Muscle of leg (tissue), 11 donors: Measurements from ENCODE around the gene DUS1L. TPM values are rescaled to one million over a fixed set of nuclear protein-coding genes. Genes with fewer than 3 reads are reported as not detected.

Experiments used
- DNase-seq: peaks from one replicate; pipeline ENCODE4 v3.0.0; 2013
- H3K27ac ChIP-seq: one replicate; pipeline ENCODE4 v1.5.1; 2013; ENCODE audit warnings: mild to moderate bottlenecking, low read length, control low read depth
- H3K27me3 ChIP-seq: one replicate; pipeline ENCODE4 v1.6.1; 2013; ENCODE audit warnings: low read length; ENCODE audit not compliant: control insufficient read depth, insufficient read depth
- H3K36me3 ChIP-seq: one replicate; pipeline ENCODE4 v1.6.1; 2013; ENCODE audit warnings: low read length; ENCODE audit not compliant: control insufficient read depth, insufficient read depth
- H3K4me1 ChIP-seq: one replicate; pipeline ENCODE4 v1.6.1; 2013; ENCODE audit warnings: low read length; ENCODE audit not compliant: control insufficient read depth, insufficient read depth
- H3K4me3 ChIP-seq: one replicate; pipeline ENCODE4 v1.5.1; 2013; ENCODE audit warnings: low read length, control low read depth
- H3K9me3 ChIP-seq: replicated peaks from 2 replicates; pipeline ENCODE4 v1.6.1; 2013; ENCODE audit warnings: low read depth, low read length; ENCODE audit not compliant: control insufficient read depth
- WGBS: methylation state at CpG from one replicate; pipeline ENCODE4 v1.1.5; 2013; ENCODE audit warnings: missing lambda C conversion rate; ENCODE audit not compliant: insufficient coverage; 5-methylcytosine and 5-hydroxymethylcytosine counted together
- polyA plus RNA-seq, 8 donors: library from polyadenylated mRNA; unstranded; fragments of 120-200 nt; gene quantifications; one replicate each; pipeline versions ENCODE4 v1.2.1 to v1.2.3, GENCODE V29; 2013; ENCODE audit warnings: inconsistent platforms in 1 of 8, low replicate concordance in 1 of 8; ENCODE audit not compliant: insufficient read length in 8 of 8, insufficient read depth in 1 of 8
- total RNA-seq: library from RNA; stranded (reverse); fragments of 120-200 nt; gene quantifications from one replicate; pipeline ENCODE4 v1.2.4, GENCODE V29; 2013

The DUS1L gene
- total and polyA plus RNA-seq, 9 donors, result 43.6 to 73.5 (median 59.1) TPM

DNA sequence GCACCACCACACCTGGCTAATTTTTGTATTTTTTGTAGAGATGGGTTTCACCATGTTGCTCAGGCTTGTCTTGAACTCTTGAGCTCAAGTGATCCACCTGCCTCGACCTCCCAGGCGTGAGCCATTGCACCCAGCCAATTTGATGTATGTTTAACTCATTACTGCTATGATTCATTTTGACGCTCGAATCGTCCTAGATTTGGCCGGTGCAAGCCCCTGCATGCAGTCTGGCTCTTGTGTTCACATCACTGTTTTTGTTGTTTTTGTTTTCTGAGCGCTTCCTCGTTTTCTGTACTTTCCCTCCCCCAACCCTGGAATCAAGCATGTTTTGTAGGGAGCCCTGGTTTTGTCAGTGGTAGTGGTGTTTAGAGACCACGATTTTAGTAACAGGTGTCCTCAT, 7.8 kb upstream of the DUS1L start:
- Histone ChIP-seq H3K27me3 (no peaks in the 10 kb centered on the region), H3K9me3 (no peaks in the 10 kb centered on the region), H3K36me3 (peaks cover 3% of the 10 kb centered on the region), H3K27ac (no peak overlapping the region), H3K4me3 (no peak overlapping the region), H3K4me1 (peaks cover 20% of the 10 kb centered on the region)
- 73% methylated on average over 2 of the region's 9 CpGs for WGBS
- no peak for DNase-seq

GRCh38 chr17:82072827-82073226, 7.2 kb upstream of the DUS1L start:
- Histone ChIP-seq H3K4me1 (peaks cover 16% of the 10 kb centered on the region), H3K27me3 (no peaks in the 10 kb centered on the region), H3K9me3 (no peaks in the 10 kb centered on the region), H3K4me3 (no peak overlapping the region), H3K27ac (no peak overlapping the region), H3K36me3 (peaks cover 1% of the 10 kb centered on the region)
- DNase-seq, result no peak
- WGBS, result 100% methylated on average over 2 of the region's 6 CpGs

DNA sequence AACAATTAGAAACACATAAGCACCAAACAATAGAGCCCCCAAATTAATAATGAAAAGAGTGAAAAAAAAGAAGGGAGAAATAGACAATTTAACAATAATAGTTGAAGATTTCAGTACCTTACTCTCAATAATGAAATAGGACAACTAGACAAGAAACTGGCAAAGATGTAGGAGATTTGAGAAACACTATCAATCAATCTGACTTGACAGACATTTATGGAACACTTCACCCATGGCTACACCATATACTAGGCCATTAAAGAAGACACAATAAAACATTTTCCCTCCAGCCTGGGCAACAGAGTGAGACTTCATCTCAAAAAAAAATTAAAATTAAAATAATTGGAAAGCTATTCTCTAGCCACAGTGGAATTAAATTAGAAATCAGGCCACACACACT, 5.0 kb upstream of the DUS1L start:
- no peaks in the 10 kb centered on the region for H3K36me3 ChIP-seq
- no peak for DNase-seq
- H3K9me3 ChIP-seq, result no peaks in the 10 kb centered on the region
- H3K27me3 ChIP-seq, result no peaks in the 10 kb centered on the region
- H3K4me3 ChIP-seq, result no peak overlapping the region
- peaks cover 7% of the 10 kb centered on the region for H3K4me1 ChIP-seq
- no peak overlapping the region for H3K27ac ChIP-seq

DNA sequence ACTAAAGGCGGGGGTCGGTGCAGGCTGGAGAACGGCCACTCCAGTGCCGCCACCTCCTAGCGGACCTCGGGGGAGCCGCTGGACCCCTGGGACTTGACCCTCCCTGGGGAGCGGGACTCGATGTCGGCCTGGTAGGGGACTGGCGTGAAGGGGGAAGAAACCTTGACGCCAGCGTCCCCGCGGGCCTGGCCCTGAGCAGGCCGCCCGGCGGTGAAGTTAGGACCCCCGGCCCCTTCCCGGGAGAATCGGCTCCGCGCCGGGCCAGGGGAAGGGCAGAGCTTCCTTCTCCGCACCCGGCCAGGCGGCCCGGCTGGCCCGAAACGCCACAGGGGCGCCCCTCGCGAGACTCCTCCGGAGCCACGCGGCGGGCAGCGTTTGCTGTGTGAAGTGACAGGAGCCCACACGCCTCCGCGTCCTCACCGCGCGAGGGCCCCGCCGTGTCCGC, 389 bp downstream of the DUS1L start:
- Histone ChIP-seq H3K27me3 (no peaks in the 10 kb centered on the region), H3K36me3 (peaks cover 41% of the 10 kb centered on the region), H3K4me1 (peaks cover 21% of the 10 kb centered on the region), H3K27ac (no peak overlapping the region), H3K4me3 (peak overlapping the region; percentile 84), H3K9me3 (no peaks in the 10 kb centered on the region)
- DNase-seq, result no peak
- under 1% methylated on average over 46 of the region's 47 CpGs for WGBS

- Histone ChIP-seq H3K4me3 (peak overlapping the region; percentile 84), H3K27ac (no peak overlapping the region)
- WGBS, result 42% methylated on average over 36 of the region's 36 CpGs
These were observed 991 bp downstream of the DUS1L start for GRCh38 chr17:82064433-82065192.

GRCh38 chr17:82063424-82064415, 1.9 kb downstream of the DUS1L start:
- 81% methylated on average over 18 of the region's 20 CpGs for WGBS
- Histone ChIP-seq H3K36me3 (peaks cover 54% of the 10 kb centered on the region), H3K4me1 (peaks cover 21% of the 10 kb centered on the region), H3K4me3 (peak overlapping the region; percentile 84), H3K27ac (no peak overlapping the region), H3K27me3 (no peaks in the 10 kb centered on the region), H3K9me3 (no peaks in the 10 kb centered on the region)
- DNase-seq, result no peak

More at GRCh38 chr17:82064433-82065192, 991 bp downstream of the DUS1L start:
- Histone ChIP-seq H3K9me3 (no peaks in the 10 kb centered on the region), H3K4me1 (peaks cover 21% of the 10 kb centered on the region), H3K36me3 (peaks cover 47% of the 10 kb centered on the region), H3K27me3 (no peaks in the 10 kb centered on the region)
- DNase-seq, result no peak

GRCh38 chr17:82062984-82063368, 2.6 kb downstream of the DUS1L start:
- WGBS, result 80% methylated on average over 9 of the region's 9 CpGs

DNA sequence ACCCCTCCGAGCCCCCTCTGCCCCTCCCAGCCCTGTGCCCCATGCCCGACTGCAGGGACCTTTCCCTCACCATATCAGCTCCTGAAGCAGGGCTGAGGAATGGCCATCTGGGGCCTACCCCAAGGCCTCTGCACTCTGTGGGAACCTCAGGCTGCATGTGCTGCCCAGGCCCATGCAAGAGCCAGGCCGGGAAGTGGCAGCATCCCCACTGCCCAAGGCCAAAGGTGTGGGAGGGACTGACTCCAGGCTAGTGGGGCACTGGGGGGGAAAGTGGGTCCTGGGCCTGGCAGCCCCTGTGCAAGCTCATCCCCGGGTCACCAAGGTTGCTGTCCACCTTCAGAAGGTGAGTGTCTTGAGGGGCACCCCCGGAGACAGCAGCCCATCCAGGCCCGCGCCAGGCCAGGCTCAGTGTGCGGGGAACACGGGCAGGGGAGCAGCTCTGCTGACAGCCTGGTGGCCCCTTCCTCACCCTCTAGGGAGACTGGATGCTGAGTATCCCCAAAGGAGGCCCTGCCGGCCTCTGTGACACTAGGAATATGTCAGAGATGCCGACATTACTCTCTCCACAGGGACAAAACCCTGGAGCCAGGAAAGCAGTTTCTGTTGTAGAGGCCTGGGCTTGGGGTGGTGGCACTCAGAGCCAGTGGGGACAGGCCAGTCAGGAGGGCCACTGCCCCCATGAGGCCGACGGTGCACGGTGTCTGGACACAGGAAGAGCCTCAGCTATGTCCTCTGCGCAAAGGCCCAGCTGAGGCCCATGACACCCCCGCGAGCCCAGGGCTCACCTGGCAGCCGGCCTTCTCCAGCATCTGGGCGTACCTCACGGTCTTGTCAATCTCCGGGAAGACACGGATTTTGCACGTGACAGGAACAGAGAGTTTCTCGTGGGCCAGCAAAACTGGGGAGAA, 3.3 kb downstream of the DUS1L start:
- no peak overlapping the region for H3K27ac ChIP-seq
- H3K4me1 ChIP-seq, result peaks cover 21% of the 10 kb centered on the region
- H3K9me3 ChIP-seq, result no peaks in the 10 kb centered on the region
- H3K27me3 ChIP-seq, result no peaks in the 10 kb centered on the region
- peaks cover 68% of the 10 kb centered on the region for H3K36me3 ChIP-seq
- no peak overlapping the region for H3K4me3 ChIP-seq
- 82% methylated on average over 19 of the region's 24 CpGs for WGBS
- DNase-seq, result no peak

More at GRCh38 chr17:82062984-82063368, 2.6 kb downstream of the DUS1L start:
- Histone ChIP-seq H3K27ac (no peak overlapping the region), H3K4me3 (no peak overlapping the region), H3K9me3 (no peaks in the 10 kb centered on the region), H3K4me1 (peaks cover 21% of the 10 kb centered on the region), H3K36me3 (peaks cover 61% of the 10 kb centered on the region), H3K27me3 (no peaks in the 10 kb centered on the region)
- DNase-seq, result no peak

DNA sequence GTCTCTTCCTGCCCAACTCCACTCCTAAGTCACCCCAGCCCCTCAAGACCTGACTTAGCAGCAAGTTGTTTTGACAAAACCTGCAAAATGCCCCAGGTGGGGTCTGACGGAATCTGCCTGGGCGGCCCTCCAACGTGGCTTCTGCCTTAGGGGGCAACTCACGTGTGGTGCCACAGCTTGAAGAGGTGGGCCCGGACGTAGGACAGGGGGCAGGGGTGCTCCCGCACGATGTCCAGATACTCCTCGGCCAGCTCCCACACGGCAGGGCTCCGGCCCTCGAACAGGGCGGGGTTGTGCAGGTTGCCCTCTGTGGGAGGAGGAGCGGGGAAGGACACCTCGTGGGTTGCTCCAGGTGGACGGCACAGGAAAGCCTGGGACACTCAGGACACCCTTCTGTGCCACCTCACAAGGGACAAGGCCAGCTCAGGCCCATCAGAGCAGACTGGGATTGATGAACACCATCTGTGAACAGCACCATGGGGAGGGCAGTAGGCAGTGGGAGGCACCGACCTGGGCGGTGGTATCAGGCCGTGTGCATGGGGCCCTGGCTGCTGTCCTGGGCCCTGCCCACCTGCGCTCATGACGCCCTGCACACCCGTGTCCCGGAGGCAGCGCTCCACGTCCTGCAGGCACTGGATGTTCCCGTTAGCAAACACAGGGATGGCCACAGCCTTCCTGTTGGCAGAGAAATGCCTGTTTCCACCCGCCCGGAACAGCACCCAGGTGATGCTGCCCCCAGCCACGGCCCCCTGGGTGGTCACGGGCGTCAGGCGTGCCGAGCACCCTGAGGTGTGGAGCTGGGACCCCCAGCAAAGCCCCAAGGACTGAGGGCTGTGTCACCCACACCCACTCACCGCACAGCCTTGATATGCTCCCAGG, 4.3 kb downstream of the DUS1L start:
- no peaks in the 10 kb centered on the region for H3K27me3 ChIP-seq
- H3K36me3 ChIP-seq, result peaks cover 78% of the 10 kb centered on the region
- 87% methylated on average over 32 of the region's 34 CpGs for whole genome bisulfite sequencing
- no peak overlapping the region for H3K27ac ChIP-seq
- H3K4me3 ChIP-seq, result no peak overlapping the region
- H3K9me3 ChIP-seq, result no peaks in the 10 kb centered on the region
- peaks cover 19% of the 10 kb centered on the region for H3K4me1 ChIP-seq
- DNase-seq, result no peak
